Measurements from ENCODE around the gene STXBP6.
"Not testable (repeated sequence)": the region's sequence is repeated elsewhere in the genome, so short reads cannot be mapped to it uniquely, and the experiment has no call there.

The STXBP6 gene

DNA sequence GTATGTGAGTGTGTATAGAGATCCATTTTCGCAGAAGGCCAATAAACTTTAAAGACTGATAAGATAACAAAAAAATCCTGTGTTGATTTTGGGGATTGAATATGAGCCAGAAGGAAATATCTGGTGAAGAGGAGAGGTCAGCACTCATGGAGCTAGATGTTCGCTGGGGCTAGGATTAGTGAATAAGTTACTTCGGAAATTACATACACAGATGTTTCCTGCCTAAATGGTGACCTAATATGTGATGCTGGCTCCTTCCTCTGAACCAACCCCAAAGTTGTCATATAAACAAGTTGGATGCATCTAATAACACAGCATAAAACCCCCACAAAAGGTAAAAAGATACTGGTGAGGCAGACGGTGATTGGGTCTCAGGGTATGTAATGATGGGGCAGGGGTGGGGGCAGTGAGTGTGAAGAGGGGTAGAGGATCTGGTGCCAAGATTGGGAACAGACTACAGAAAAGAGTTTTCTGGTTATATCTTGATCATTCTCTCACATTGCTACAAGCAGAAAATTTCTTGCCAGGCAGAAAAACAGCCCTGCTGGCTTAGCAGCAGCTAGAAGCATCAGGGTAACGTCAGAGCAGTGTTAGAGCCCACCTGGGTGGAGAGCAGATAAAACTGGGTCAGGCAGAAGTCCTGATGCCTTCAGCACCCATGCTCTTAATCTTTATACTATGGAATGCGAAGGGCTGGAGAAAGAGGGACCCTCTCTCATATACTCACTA lies 275.6 kb downstream of the STXBP6 start:
- no peaks in the 10 kb centered on the region for H3K27me3 ChIP-seq
- TF ChIP-seq, protein P1, sequence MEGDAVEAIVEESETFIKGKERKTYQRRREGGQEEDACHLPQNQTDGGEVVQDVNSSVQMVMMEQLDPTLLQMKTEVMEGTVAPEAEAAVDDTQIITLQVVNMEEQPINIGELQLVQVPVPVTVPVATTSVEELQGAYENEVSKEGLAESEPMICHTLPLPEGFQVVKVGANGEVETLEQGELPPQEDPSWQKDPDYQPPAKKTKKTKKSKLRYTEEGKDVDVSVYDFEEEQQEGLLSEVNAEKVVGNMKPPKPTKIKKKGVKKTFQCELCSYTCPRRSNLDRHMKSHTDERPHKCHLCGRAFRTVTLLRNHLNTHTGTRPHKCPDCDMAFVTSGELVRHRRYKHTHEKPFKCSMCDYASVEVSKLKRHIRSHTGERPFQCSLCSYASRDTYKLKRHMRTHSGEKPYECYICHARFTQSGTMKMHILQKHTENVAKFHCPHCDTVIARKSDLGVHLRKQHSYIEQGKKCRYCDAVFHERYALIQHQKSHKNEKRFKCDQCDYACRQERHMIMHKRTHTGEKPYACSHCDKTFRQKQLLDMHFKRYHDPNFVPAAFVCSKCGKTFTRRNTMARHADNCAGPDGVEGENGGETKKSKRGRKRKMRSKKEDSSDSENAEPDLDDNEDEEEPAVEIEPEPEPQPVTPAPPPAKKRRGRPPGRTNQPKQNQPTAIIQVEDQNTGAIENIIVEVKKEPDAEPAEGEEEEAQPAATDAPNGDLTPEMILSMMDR (IDR thresholded peaks at IDR 0.05), result no peak
- H3K27ac ChIP-seq, result no peak overlapping the region
- H3K4me3 ChIP-seq (ENCODE audit: low read depth in 1 of 2, low read length in 1 of 2), result no peak overlapping the region
- H3K36me3 ChIP-seq, result no peaks in the 10 kb centered on the region
- H3K9me3 ChIP-seq, result no peaks in the 10 kb centered on the region
- no peaks in the 10 kb centered on the region for H3K4me1 ChIP-seq (ENCODE audit: control insufficient read depth in 1 of 2, insufficient read depth in 1 of 2, low read depth in 1 of 2, low read length in 1 of 2)

DNA sequence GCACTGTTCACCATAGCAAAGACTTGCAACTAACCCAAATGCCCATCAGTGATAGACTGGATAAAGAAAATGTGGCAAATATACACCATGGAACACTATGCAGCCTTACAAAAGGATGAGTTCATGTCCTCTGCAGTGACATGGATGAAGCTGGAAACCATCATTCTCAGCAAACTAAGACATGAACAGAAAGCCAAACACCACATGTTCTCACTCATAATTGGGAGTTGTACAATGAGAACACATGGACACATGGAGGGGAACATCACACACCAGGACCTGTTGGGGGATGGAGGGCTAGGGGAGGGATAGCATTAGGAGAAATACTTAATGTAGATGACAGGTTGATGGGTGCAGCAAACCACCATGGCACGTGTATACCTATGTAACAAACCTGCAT lies 276.4 kb downstream of the STXBP6 start:
- not testable (repeated sequence) for H3K4me1 ChIP-seq (ENCODE audit: control insufficient read depth in 1 of 2, insufficient read depth in 1 of 2, low read depth in 1 of 2, low read length in 1 of 2); H3K4me3 ChIP-seq (ENCODE audit: low read depth in 1 of 2, low read length in 1 of 2); H3K9me3 ChIP-seq; H3K27me3 ChIP-seq; H3K36me3 ChIP-seq; H3K27ac ChIP-seq

DNA sequence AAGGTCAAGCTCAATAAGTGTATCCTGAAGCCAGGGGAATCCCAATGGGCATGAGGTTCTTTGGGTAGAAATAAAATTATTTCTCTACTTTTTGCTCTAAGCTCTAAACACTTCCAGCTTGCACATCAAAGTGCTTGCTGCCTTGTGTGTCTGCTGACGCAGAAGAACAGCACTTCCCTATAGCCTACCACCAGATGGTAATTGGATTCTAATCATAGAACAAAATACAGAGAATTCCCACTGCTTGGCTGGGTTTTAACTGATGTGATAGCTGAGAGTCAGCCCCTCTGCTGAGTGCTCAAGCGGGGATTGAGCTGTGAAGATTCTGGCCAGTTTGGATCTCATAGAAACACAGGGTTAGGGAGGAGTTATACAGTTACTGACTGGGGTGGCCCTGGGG lies 283.5 kb downstream of the STXBP6 start:
- H3K27me3 ChIP-seq, result no peaks in the 10 kb centered on the region
- TF ChIP-seq, protein P1 (IDR thresholded peaks at IDR 0.05), result no peak
- H3K27ac ChIP-seq, result no peak overlapping the region
- no peaks in the 10 kb centered on the region for H3K9me3 ChIP-seq
- no peaks in the 10 kb centered on the region for H3K36me3 ChIP-seq
- H3K4me3 ChIP-seq (ENCODE audit: low read depth in 1 of 2, low read length in 1 of 2), result no peak overlapping the region
- no peaks in the 10 kb centered on the region for H3K4me1 ChIP-seq (ENCODE audit: control insufficient read depth in 1 of 2, insufficient read depth in 1 of 2, low read depth in 1 of 2, low read length in 1 of 2)

DNA sequence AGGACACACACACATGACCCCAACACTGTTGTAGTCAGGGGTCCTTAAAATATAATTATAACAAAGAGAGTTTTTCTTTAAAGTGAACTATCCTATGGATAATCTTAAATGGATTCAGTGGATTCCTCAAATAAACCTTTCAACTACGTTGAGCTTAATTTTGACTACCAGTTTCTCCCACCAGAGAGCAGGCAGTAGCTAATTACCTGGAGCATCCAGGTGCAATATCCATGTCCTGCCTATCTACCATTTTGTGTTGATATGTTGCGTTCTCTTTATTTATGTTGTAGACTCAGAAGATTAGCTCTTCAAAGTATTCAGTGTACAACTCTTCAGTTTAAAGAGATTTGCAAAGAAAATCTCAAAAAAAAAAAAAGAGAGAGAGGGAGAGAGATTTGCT lies 288.8 kb downstream of the STXBP6 start:
- TF ChIP-seq, protein P1 (IDR thresholded peaks at IDR 0.05), result no peak
- H3K36me3 ChIP-seq, result no peaks in the 10 kb centered on the region
- no peak overlapping the region for H3K4me3 ChIP-seq (ENCODE audit: low read depth in 1 of 2, low read length in 1 of 2)
- no peaks in the 10 kb centered on the region for H3K4me1 ChIP-seq (ENCODE audit: control insufficient read depth in 1 of 2, insufficient read depth in 1 of 2, low read depth in 1 of 2, low read length in 1 of 2)
- peaks cover 13% of the 10 kb centered on the region for H3K27me3 ChIP-seq
- H3K27ac ChIP-seq, result no peak overlapping the region
- no peaks in the 10 kb centered on the region for H3K9me3 ChIP-seq

Data from neutrophil (primary cell).